IMR-90 (cell line): ENCODE results near the gene SPEF2. TPM values are rescaled to one million over a fixed set of nuclear protein-coding genes. Genes with fewer than 3 reads are reported as not detected.

ENCODE experiments used
- ATAC-seq: fragments of 200-7000 bp; cut with Tn5 transposase; 2 replicates; pipeline ENCODE4 v1.9.1; 2020; ENCODE audit warnings: low read depth, mild to moderate bottlenecking, moderate library complexity
- BruUV-seq: library from RNA; stranded (reverse); fragments of 400-500 nt; replicated peaks from 2 replicates; lab custom pipeline; 2021; lab: Mats Ljungman, UMichigan
- CTCF ChIA-PET: fragments of 300-600 bp; formaldehyde crosslinking; extraction: SDS; loops from one replicate; lab custom pipeline; 2021; ENCODE audit warnings: antibody characterized with exemption; lab: Yijun Ruan, JAX
- POLR2A ChIA-PET: fragments of 300-600 bp; sonication (Branson Sonifier 250); formaldehyde crosslinking; loops from one replicate; lab custom pipeline; 2022; ENCODE audit warnings: antibody characterized with exemption; ENCODE audit not compliant: unreplicated experiment; lab: Charles Lee
- DNase-seq: peaks from one replicate; pipeline ENCODE4 v3.0.0; 2013
- H2AFZ ChIP-seq: replicated peaks from 2 replicates; pipeline ENCODE3; 2013; ENCODE audit warnings: low read length, mild to moderate bottlenecking; ENCODE audit not compliant: poor library complexity
- H2AK5ac ChIP-seq: 2 replicates; pipeline ENCODE4 v1.6.1; 2013; ENCODE audit warnings: low read depth, low read length, inconsistent platforms
- H2AK9ac ChIP-seq: replicated peaks from 2 replicates; pipeline ENCODE3; 2013; ENCODE audit warnings: mild to moderate bottlenecking, low read depth, low read length, moderate library complexity; ENCODE audit not compliant: poor library complexity
- H2BK120ac ChIP-seq: 2 replicates; pipeline ENCODE4 v1.6.1; 2013; ENCODE audit warnings: low read depth, low read length, inconsistent platforms
- H2BK15ac ChIP-seq: 3 replicates; pipeline ENCODE4 v1.6.1; 2013; ENCODE audit warnings: low read depth, low read length, inconsistent platforms
- H2BK20ac ChIP-seq: 2 replicates; pipeline ENCODE4 v1.6.1; 2013; ENCODE audit warnings: low read depth, mild to moderate bottlenecking, inconsistent platforms, low read length, moderate library complexity
- H2BK5ac ChIP-seq: 2 replicates; pipeline ENCODE4 v1.6.1; 2013; ENCODE audit warnings: mild to moderate bottlenecking, low read depth, low read length, inconsistent platforms; ENCODE audit not compliant: poor library complexity, severe bottlenecking
- H3K14ac ChIP-seq: replicated peaks from 2 replicates; pipeline ENCODE4 v1.6.1; 2013; ENCODE audit warnings: low read depth, low read length, inconsistent platforms
- H3K18ac ChIP-seq: 2 replicates; pipeline ENCODE4 v1.6.1; 2013; ENCODE audit warnings: low read depth, low read length, control low read depth
- H3K23ac ChIP-seq: 2 replicates; pipeline ENCODE4 v1.6.1; 2013; ENCODE audit warnings: low read depth, low read length, inconsistent platforms
- H3K27ac ChIP-seq: 2 replicates; pipeline ENCODE4 v1.5.1; 2013; ENCODE audit warnings: mild to moderate bottlenecking, control low read depth, low read length; ENCODE audit not compliant: insufficient read depth
- H3K27me3 ChIP-seq: 2 replicates; pipeline ENCODE4 v1.6.1; 2013; ENCODE audit warnings: low read length; ENCODE audit not compliant: control insufficient read depth, insufficient read depth
- H3K36me3 ChIP-seq: 2 replicates; pipeline ENCODE4 v1.6.1; 2013; ENCODE audit warnings: low read length, mixed read lengths; ENCODE audit not compliant: control insufficient read depth, insufficient read depth
- H3K4ac ChIP-seq: 2 replicates; pipeline ENCODE4 v1.6.1; 2013; ENCODE audit warnings: low read depth, low read length, inconsistent platforms
- H3K4me1 ChIP-seq: 2 replicates; pipeline ENCODE4 v1.6.1; 2013; ENCODE audit warnings: low read length, mixed read lengths; ENCODE audit not compliant: control insufficient read depth, insufficient read depth
- H3K4me2 ChIP-seq: 2 replicates; pipeline ENCODE4 v1.6.1; 2013; ENCODE audit warnings: low read depth, mild to moderate bottlenecking, control low read depth, low read length, moderate library complexity
- H3K4me3 ChIP-seq: 2 replicates; pipeline ENCODE4 v1.5.1; 2013; ENCODE audit warnings: low read depth, mild to moderate bottlenecking, control low read depth, low read length, moderate library complexity; ENCODE audit not compliant: insufficient read depth
- H3K56ac ChIP-seq: 2 replicates; pipeline ENCODE4 v1.6.1; 2013; ENCODE audit warnings: low read length, inconsistent platforms; ENCODE audit not compliant: insufficient read depth; ENCODE audit errors: extremely low read depth
- H3K79me1 ChIP-seq, 2 experiments: 2 replicates each; pipeline ENCODE4 v1.6.1; 2013; ENCODE audit warnings: low read length in 2 of 2, inconsistent platforms in 1 of 2, low read depth in 1 of 2
- H3K9ac ChIP-seq: 2 replicates; pipeline ENCODE4 v1.6.1; 2013; ENCODE audit warnings: low read depth, low read length, control low read depth
- H3K9me1 ChIP-seq: 2 replicates; pipeline ENCODE4 v1.6.1; 2013; ENCODE audit warnings: low read length, inconsistent platforms; ENCODE audit not compliant: insufficient read depth
- H3K9me3 ChIP-seq: 2 replicates; pipeline ENCODE4 v1.6.1; 2013; ENCODE audit warnings: low read length; ENCODE audit not compliant: control insufficient read depth, insufficient read depth
- H4K20me1 ChIP-seq: 2 replicates; pipeline ENCODE4 v1.6.1; 2013; ENCODE audit warnings: low read length, inconsistent platforms; ENCODE audit not compliant: insufficient read depth
- H4K5ac ChIP-seq: 2 replicates; pipeline ENCODE4 v1.6.1; 2013; ENCODE audit warnings: mild to moderate bottlenecking, low read depth, low read length, control low read depth
- H4K8ac ChIP-seq, 2 experiments: 2 replicates each; pipeline ENCODE4 v1.6.1; 2013; ENCODE audit warnings: low read depth in 2 of 2, low read length in 2 of 2, control low read depth in 1 of 2, inconsistent platforms in 1 of 2
- H4K91ac ChIP-seq: 2 replicates; pipeline ENCODE4 v1.6.1; 2013; ENCODE audit warnings: low read depth, low read length, inconsistent platforms; ENCODE audit not compliant: insufficient read depth
- BHLHE40 ChIP-seq: fragments of 150-350 bp; IDR thresholded peaks from 2 replicates; pipeline ENCODE4 v1.6.1; 2016; ENCODE audit warnings: mild to moderate bottlenecking, low read depth, low read length
- CEBPB ChIP-seq: IDR thresholded peaks from 2 replicates; pipeline ENCODE4 v1.6.1; 2012; ENCODE audit warnings: low read depth, low read length, improper control_type of control experiment
- CHD1 ChIP-seq: IDR thresholded peaks from 2 replicates; pipeline ENCODE4 v1.6.1; 2012; ENCODE audit warnings: low read depth, low read length, improper control_type of control experiment
- CTCF ChIP-seq: conservative IDR thresholded peaks from 2 replicates; pipeline ENCODE4 v1.5.1; 2012; ENCODE audit warnings: mild to moderate bottlenecking, low read depth, low read length, improper control_type of control experiment
- ELK1 ChIP-seq: fragments of 150-350 bp; IDR thresholded peaks from 2 replicates; pipeline ENCODE4 v1.6.1; 2016; ENCODE audit warnings: low read depth, mild to moderate bottlenecking, low read length, moderate library complexity, borderline replicate concordance
- FOS ChIP-seq: fragments of 150-350 bp; IDR thresholded peaks from 2 replicates; pipeline ENCODE4 v1.6.1; 2016; ENCODE audit warnings: low read depth, low read length
- MAFK ChIP-seq: IDR thresholded peaks from 2 replicates; pipeline ENCODE4 v1.6.1; 2012; ENCODE audit warnings: low read depth, low read length, improper control_type of control experiment
- MAZ ChIP-seq: IDR thresholded peaks from 2 replicates; pipeline ENCODE4 v1.6.1; 2012; ENCODE audit warnings: low read depth, mild to moderate bottlenecking, low read length, improper control_type of control experiment, moderate library complexity, borderline replicate concordance
- MXI1 ChIP-seq: IDR thresholded peaks from 2 replicates; pipeline ENCODE4 v1.6.1; 2012; ENCODE audit warnings: low read depth, mild to moderate bottlenecking, low read length, moderate library complexity, borderline replicate concordance
- NFE2L2 ChIP-seq: fragments of 150-350 bp; IDR thresholded peaks from 2 replicates; pipeline ENCODE4 v1.6.1; 2016; ENCODE audit warnings: low read depth, mild to moderate bottlenecking, low read length
- POLR2A ChIP-seq: IDR thresholded peaks from 2 replicates; pipeline ENCODE4 v1.6.1; 2012; ENCODE audit warnings: mild to moderate bottlenecking, low read depth, low read length
- RAD21 ChIP-seq: IDR thresholded peaks from 2 replicates; pipeline ENCODE4 v1.6.1; 2012; ENCODE audit warnings: low read length, improper control_type of control experiment
- RCOR1 ChIP-seq: IDR thresholded peaks from 2 replicates; pipeline ENCODE4 v1.6.1; 2012; ENCODE audit warnings: mild to moderate bottlenecking, low read length, improper control_type of control experiment; ENCODE audit not compliant: insufficient replicate concordance
- RFX5 ChIP-seq: IDR thresholded peaks from 2 replicates; pipeline ENCODE4 v1.8.0; 2012; ENCODE audit warnings: low read depth, mild to moderate bottlenecking, low read length, moderate library complexity
- SMC3 ChIP-seq: fragments of 150-350 bp; IDR thresholded peaks from 2 replicates; pipeline ENCODE4 v1.6.1; 2016; ENCODE audit warnings: low read depth, mild to moderate bottlenecking, antibody characterized with exemption, low read length, moderate library complexity
- USF2 ChIP-seq: fragments of 150-350 bp; IDR thresholded peaks from 2 replicates; pipeline ENCODE4 v1.6.1; 2017; ENCODE audit warnings: mild to moderate bottlenecking, antibody characterized with exemption, low read length, low read depth
- WGBS, 2 experiments: methylation state at CpG; one replicate each; pipeline versions ENCODE4 v1.1.5 to v1.1.7; 2013; ENCODE audit warnings: missing lambda C conversion rate in 2 of 2; ENCODE audit not compliant: insufficient read length in 1 of 2; ENCODE audit errors: extremely low coverage in 2 of 2; 5-methylcytosine and 5-hydroxymethylcytosine counted together
- dilution Hi-C: fragments of 300-500 bp; cut with HindIII; formaldehyde crosslinking; loops from one replicate; pipeline ENCODE4 v1.14.3; 2018; ENCODE audit warnings: low sequenced_read_pairs; ENCODE audit not compliant: unreplicated experiment
- in situ Hi-C: fragments of 300-500 bp; cut with MboI; formaldehyde crosslinking; loops from 3 replicates; pipeline ENCODE4 v1.14.3; 2019; ENCODE audit warnings: low sequenced_read_pairs, inconsistent platforms, mixed read lengths
- intact Hi-C: fragments of 100-400 bp; cut with micrococcal nuclease; formaldehyde crosslinking; loops from 2 replicates; pipeline ENCODE4 v1.10.0; 2022
- polyA plus RNA-seq, 3 experiments: library from polyadenylated mRNA; depleted of rRNA; stranded (reverse); fragments of >200 nt; gene quantifications; 2 replicates each; pipeline ENCODE4 v1.2.3, GENCODE V29; 2012; ENCODE audit warnings: low replicate concordance in 1 of 3
- total RNA-seq: library from RNA; depleted of rRNA; stranded (reverse); fragments of >200 nt; gene quantifications from 2 replicates; pipeline ENCODE4 v1.2.3, GENCODE V29; 2012

SPEF2 gene
- total and polyA plus RNA-seq, 2 of the 4 experiments (the other 2 are of a cell fraction) = 1.7 to 2.3 TPM

GRCh38 chr5:35679357-35679756 is 61.7 kb downstream of the SPEF2 start:
- no peak overlapping the region for H2BK20ac ChIP-seq
- H3K27ac ChIP-seq = no peak overlapping the region
- H3K9ac ChIP-seq = no peak overlapping the region
- no peak overlapping the region for H3K14ac ChIP-seq
- H3K4me2 ChIP-seq = no peak overlapping the region
- no peaks in the 10 kb centered on the region for H3K36me3 ChIP-seq
- intact Hi-C loops = no loop called here
- ChIA-PET CTCF (no interaction called here), POLR2A (no interaction called here)
- no peak overlapping the region for H3K4me3 ChIP-seq
- no peak overlapping the region for H2BK120ac ChIP-seq
- no peaks in the 10 kb centered on the region for H4K20me1 ChIP-seq
- no peak overlapping the region for H2BK5ac ChIP-seq
- no peak overlapping the region for H2BK15ac ChIP-seq
- H3K23ac ChIP-seq = no peak overlapping the region
- WGBS, 2 experiments = 86% methylated on average over 1 of the region's 1 CpG; no CpG with 5 or more reads in 1 of the 2 experiments
- H2AK9ac ChIP-seq = no peak overlapping the region
- ATAC-seq = no peak
- H3K79me1 ChIP-seq = no peaks in the 10 kb centered on the region
- no peak overlapping the region for H2AFZ ChIP-seq
- H3K18ac ChIP-seq = no peak overlapping the region
- no peak overlapping the region for H4K91ac ChIP-seq
- no peak overlapping the region for H4K5ac ChIP-seq
- BruUV-seq = no TSS peak
- no peak overlapping the region for H2AK5ac ChIP-seq
- no peak for DNase-seq
- no peaks in the 10 kb centered on the region for H3K27me3 ChIP-seq
- in situ Hi-C loops = no loop called here
- no peaks in the 10 kb centered on the region for H3K4me1 ChIP-seq
- H3K9me3 ChIP-seq = no peaks in the 10 kb centered on the region
- dilution Hi-C loops = no loop called here
- no peaks in the 10 kb centered on the region; the same call in 1 of the 2 replicates for H3K9me1 ChIP-seq
- H3K4ac ChIP-seq = no peak overlapping the region
- TF ChIP-seq CEBPB (no peak), NFE2L2 (no peak), CHD1 (no peak), RCOR1 (no peak), USF2 (no peak), RAD21 (no peak), POLR2A (no peak), MAFK (no peak), MAZ (no peak), MXI1 (no peak), BHLHE40 (no peak), FOS (no peak), CTCF (no peak), RFX5 (no peak), ELK1 (no peak), SMC3 (no peak)
- H3K56ac ChIP-seq = no peak overlapping the region
- no peak overlapping the region for H4K8ac ChIP-seq
